ENCODE data around the gene TCEANC. TPM values are rescaled to one million over a fixed set of nuclear protein-coding genes. Genes with fewer than 3 reads are reported as not detected.

Gene TCEANC, protein sequence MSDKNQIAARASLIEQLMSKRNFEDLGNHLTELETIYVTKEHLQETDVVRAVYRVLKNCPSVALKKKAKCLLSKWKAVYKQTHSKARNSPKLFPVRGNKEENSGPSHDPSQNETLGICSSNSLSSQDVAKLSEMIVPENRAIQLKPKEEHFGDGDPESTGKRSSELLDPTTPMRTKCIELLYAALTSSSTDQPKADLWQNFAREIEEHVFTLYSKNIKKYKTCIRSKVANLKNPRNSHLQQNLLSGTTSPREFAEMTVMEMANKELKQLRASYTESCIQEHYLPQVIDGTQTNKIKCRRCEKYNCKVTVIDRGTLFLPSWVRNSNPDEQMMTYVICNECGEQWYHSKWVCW
- total RNA-seq (2014; rRNA removed; shearing (Covaris generic)) (2.2 and 4.3 TPM in 2 replicates), polyA plus RNA-seq (2016; fragmentation: Nextera tagmentation; extraction: Ambion mirVana) (2.4 and 2.5 TPM in 2 replicates)

DNA sequence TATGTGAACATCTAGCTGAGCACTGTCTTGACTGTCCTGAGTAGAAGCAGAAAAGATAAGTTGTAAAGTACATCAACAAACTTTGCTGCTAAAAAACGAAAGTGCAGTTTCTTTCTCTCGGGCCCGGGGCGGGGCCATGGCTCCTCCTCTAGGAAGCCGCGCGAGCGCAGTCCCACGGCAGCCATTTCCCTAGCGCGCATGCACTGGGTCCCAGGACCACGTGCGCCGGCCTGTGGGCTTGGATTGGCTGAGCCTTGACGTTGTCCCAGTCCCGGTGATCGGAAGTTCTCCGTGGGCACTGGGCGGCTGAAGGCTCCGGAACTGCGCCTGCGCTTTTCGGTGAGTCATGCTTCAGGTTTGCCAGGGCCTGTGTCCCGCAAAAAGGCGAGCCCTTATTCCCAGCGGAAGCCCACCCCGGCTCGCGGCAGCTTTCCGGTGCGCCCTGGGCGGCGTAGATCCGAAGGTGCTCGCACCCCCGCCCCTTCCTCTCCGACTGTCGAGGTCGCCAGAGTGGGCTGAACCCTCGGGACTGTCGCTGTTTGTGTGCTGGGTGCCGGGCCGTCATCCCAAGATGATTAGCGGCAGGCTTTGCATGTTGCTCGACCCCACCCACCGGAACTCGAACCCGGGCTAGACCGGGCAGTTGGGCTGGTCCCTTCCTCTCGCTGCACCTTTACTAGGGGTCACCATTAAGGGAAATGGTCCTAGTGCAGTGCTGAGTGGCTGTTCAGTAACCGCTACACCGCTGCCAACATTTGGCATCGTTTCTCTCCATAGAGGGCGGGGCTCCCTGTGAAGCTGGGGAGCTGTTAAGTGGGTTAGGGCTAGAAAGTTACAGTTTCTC is at the start of gene TCEANC:
Gene TCEANC, plus strand, starts transcription at position 292 of the 844 bp plus-strand sequence. CDS start 9,368 bp downstream, outside the sequence.
- in situ Hi-C loops (cut with MboI): loop anchor here (25.0 kb wide), 1 partner anchor 384 kb away; the partner anchor contains the start of gene GEMIN8
- Histone ChIP-seq H3K27ac (peak within 1 kb of the TSS; percentile 99), H3F3A (ENCODE audit: insufficient read depth) (peaks cover 23% of the 10 kb centered on the region), H3K27me3 (replicated peaks; ENCODE audit: insufficient read depth) (no peaks in the 10 kb centered on the region), H3K4me2 (ENCODE audit: unreplicated experiment) (peak within 1 kb of the TSS; percentile 98), H3K79me2 (ENCODE audit: insufficient read depth) (0 out of 2 replicates have a peak, but pooled peaks cover 10% of the 10 kb centered on the region), H3K4me1 (ENCODE audit: insufficient read depth) (peaks cover 19% of the 10 kb centered on the region; the same call in 1 of the 2 replicates), H3K9me3 (ENCODE audit: low read depth) (no peaks in the 10 kb centered on the region), H2AFZ (peak within 1 kb of the TSS; percentile 80), H4K20me1 (ENCODE audit: insufficient read depth) (no peaks in the 10 kb centered on the region), H3K9ac (peak within 1 kb of the TSS; percentile 97), H3K4me3 (peak within 1 kb of the TSS; percentile 94), H3K9me2 (ENCODE audit: insufficient read depth) (no peaks in the 10 kb centered on the region), H3K36me3 (ENCODE audit: low read depth) (no peaks in the 10 kb centered on the region)
- 0 to 2% methylated on average over 27 to 34 of the region's 54 CpGs for WGBS, 2 experiments (ENCODE audit: low coverage in 1 of 2, low lambda C conversion rate in 2 of 2, missing lambda C conversion rate in 2 of 2)
- DNase-seq: peak; percentile 97
- TF ChIP-seq EZH2 (IDR thresholded peaks at IDR 0.05; ENCODE audit: insufficient read depth, poor library complexity, severe bottlenecking) (no peak), EZH2phosphoT487 (IDR thresholded peaks at IDR 0.05; ENCODE audit: insufficient read depth, low read depth) (no peak)

DNA sequence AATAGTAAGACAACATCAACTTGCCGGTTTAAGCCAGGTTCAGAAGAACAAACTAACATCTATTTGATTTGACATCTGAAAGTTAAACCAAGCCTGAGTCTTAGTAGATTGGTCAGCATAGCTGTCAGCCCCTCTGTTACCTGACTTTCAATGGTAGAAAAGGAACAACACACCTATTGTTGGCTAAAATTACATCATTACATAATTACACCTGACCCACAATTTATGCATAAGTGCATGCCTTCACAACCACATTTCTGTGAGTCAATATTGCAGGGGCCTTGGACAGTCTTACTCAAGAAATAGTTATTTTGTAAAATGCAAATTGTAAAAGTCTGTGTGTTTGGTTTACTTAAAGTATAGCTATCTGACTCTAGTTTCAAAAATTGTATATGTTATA is 47.3 kb upstream of the TCEANC start:
- Histone ChIP-seq H3K9me3 (ENCODE audit: low read depth) (no peaks in the 10 kb centered on the region), H3K27ac (no peak overlapping the region), H3K4me1 (ENCODE audit: insufficient read depth) (no peaks in the 10 kb centered on the region), H3K4me3 (no peak overlapping the region), H3F3A (ENCODE audit: insufficient read depth) (no peaks in the 10 kb centered on the region), H3K9me2 (ENCODE audit: insufficient read depth) (no peaks in the 10 kb centered on the region), H3K9ac (no peak overlapping the region), H3K36me3 (ENCODE audit: low read depth) (no peaks in the 10 kb centered on the region), H3K27me3 (replicated peaks; ENCODE audit: insufficient read depth) (no peaks in the 10 kb centered on the region), H3K4me2 (ENCODE audit: unreplicated experiment) (no peak overlapping the region), H3K79me2 (ENCODE audit: insufficient read depth) (no peaks in the 10 kb centered on the region), H2AFZ (no peak overlapping the region), H4K20me1 (ENCODE audit: insufficient read depth) (no peaks in the 10 kb centered on the region)
- no peak for DNase-seq
- in situ Hi-C loops (cut with MboI): no loop called here
- TF ChIP-seq EZH2 (IDR thresholded peaks at IDR 0.05; ENCODE audit: insufficient read depth, poor library complexity, severe bottlenecking): no peak
- no peak for TF ChIP-seq EZH2phosphoT487 (IDR thresholded peaks at IDR 0.05; ENCODE audit: insufficient read depth, low read depth)
- 64 to 91% methylated on average over 1 of the region's 1 CpG for WGBS, 2 experiments (ENCODE audit: low coverage in 1 of 2, low lambda C conversion rate in 2 of 2, missing lambda C conversion rate in 2 of 2)

DNA sequence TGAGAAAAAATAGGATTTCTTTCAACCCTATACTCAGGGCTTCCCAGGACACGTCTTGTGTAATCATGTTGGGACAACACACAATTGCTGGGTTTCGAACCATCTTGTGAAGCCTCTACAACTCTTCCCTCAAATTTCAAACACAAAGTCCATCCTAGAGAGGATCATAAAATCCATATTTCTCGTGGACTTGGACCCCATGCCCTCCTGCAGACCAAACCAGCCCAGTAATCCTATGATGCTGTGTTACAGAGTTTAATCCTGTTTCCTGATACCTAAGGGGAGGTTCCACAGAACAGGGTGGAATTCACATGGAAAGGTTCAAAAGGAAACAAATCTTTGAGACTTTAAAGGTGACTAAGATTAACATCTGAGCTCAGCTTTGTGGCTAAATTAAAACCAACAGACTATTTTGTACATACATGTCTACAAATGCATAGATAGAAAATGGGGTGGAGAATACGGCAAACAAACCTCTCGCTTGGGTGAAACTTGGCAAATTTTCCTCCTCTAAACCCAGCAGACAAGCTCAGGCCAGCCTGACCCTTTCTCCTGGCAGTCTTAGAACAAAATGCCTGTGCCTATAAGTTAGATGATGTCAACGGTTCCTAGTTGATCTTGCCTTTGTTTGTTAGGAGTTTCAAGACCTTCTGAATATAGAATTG is 45.5 kb upstream of the TCEANC start:
- no peak overlapping the region for H2AFZ ChIP-seq
- no peaks in the 10 kb centered on the region for H3K27me3 ChIP-seq (replicated peaks; ENCODE audit: insufficient read depth)
- H3K4me2 ChIP-seq (ENCODE audit: unreplicated experiment): no peak overlapping the region
- H3K9ac ChIP-seq: no peak overlapping the region
- H3F3A ChIP-seq (ENCODE audit: insufficient read depth): no peaks in the 10 kb centered on the region
- no peaks in the 10 kb centered on the region for H4K20me1 ChIP-seq (ENCODE audit: insufficient read depth)
- TF ChIP-seq EZH2phosphoT487 (IDR thresholded peaks at IDR 0.05; ENCODE audit: insufficient read depth, low read depth) (no peak), EZH2 (IDR thresholded peaks at IDR 0.05; ENCODE audit: insufficient read depth, poor library complexity, severe bottlenecking) (no peak)
- no peak overlapping the region for H3K4me3 ChIP-seq
- no peaks in the 10 kb centered on the region for H3K9me2 ChIP-seq (ENCODE audit: insufficient read depth)
- no peaks in the 10 kb centered on the region for H3K4me1 ChIP-seq (ENCODE audit: insufficient read depth)
- H3K27ac ChIP-seq: no peak overlapping the region
- no peaks in the 10 kb centered on the region for H3K36me3 ChIP-seq (ENCODE audit: low read depth)
- in situ Hi-C loops (cut with MboI): no loop called here
- DNase-seq: no peak
- no peaks in the 10 kb centered on the region for H3K9me3 ChIP-seq (ENCODE audit: low read depth)
- WGBS, 2 experiments (ENCODE audit: low coverage in 1 of 2, low lambda C conversion rate in 2 of 2, missing lambda C conversion rate in 2 of 2): 56% methylated on average over 6 of the region's 6 CpGs
- no peaks in the 10 kb centered on the region for H3K79me2 ChIP-seq (ENCODE audit: insufficient read depth)

GRCh38 chrX:13607996-13608365 is 45.0 kb upstream of the TCEANC start:
- DNase-seq: no peak
- no peaks in the 10 kb centered on the region for H3F3A ChIP-seq (ENCODE audit: insufficient read depth)
- H4K20me1 ChIP-seq (ENCODE audit: insufficient read depth): no peaks in the 10 kb centered on the region
- in situ Hi-C loops (cut with MboI): no loop called here
- H3K4me1 ChIP-seq (ENCODE audit: insufficient read depth): no peaks in the 10 kb centered on the region
- no peak overlapping the region for H3K4me3 ChIP-seq
- no peaks in the 10 kb centered on the region for H3K36me3 ChIP-seq (ENCODE audit: low read depth)
- no peak overlapping the region for H2AFZ ChIP-seq
- H3K9me2 ChIP-seq (ENCODE audit: insufficient read depth): no peaks in the 10 kb centered on the region
- TF ChIP-seq EZH2phosphoT487 (IDR thresholded peaks at IDR 0.05; ENCODE audit: insufficient read depth, low read depth) (no peak), EZH2 (IDR thresholded peaks at IDR 0.05; ENCODE audit: insufficient read depth, poor library complexity, severe bottlenecking) (no peak)
- no peak overlapping the region for H3K27ac ChIP-seq
- H3K79me2 ChIP-seq (ENCODE audit: insufficient read depth): no peaks in the 10 kb centered on the region
- no peak overlapping the region for H3K9ac ChIP-seq
- H3K27me3 ChIP-seq (replicated peaks; ENCODE audit: insufficient read depth): no peaks in the 10 kb centered on the region
- 17 to 18% methylated on average over 2 of the region's 2 CpGs for WGBS, 2 experiments (ENCODE audit: low coverage in 1 of 2, low lambda C conversion rate in 2 of 2, missing lambda C conversion rate in 2 of 2)
- H3K9me3 ChIP-seq (ENCODE audit: low read depth): no peaks in the 10 kb centered on the region
- H3K4me2 ChIP-seq (ENCODE audit: unreplicated experiment): no peak overlapping the region

Data from GM23248 (cell line).